ENCODE data around the gene TMEM132C.

DNA sequence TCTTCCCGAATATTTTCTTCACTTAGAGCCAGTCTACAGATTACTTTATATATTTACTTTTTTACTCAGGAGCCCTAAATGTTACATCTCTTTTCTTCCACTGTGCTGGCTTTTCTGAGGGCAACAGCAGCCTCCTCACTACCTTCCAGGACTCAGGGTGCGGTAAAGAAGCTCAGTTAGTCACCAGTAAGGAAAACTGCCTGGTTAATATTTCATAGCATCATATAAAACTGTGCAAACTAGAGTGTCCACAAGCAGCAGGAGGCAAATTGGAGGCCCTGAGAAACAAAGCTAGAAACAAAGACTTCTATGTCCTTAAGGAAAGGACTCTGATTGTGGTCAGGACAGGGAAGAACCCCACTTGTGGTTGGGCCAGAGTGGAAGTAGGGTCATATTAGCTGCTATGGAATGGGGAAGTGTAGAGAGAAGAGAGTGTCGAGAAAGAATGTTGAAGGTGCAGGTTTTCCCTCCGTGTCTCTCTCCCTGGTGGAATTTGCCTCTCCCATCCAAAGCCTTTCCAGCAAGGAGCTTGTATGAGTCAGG is 336.7 kb downstream of the TMEM132C start:
- TF ChIP-seq EP300 (IDR thresholded peaks at IDR 0.05; ENCODE audit: borderline replicate concordance in 1 of 2, low read depth in 1 of 2, low read length in 1 of 2): no peak
- TF ChIP-seq, protein P1, sequence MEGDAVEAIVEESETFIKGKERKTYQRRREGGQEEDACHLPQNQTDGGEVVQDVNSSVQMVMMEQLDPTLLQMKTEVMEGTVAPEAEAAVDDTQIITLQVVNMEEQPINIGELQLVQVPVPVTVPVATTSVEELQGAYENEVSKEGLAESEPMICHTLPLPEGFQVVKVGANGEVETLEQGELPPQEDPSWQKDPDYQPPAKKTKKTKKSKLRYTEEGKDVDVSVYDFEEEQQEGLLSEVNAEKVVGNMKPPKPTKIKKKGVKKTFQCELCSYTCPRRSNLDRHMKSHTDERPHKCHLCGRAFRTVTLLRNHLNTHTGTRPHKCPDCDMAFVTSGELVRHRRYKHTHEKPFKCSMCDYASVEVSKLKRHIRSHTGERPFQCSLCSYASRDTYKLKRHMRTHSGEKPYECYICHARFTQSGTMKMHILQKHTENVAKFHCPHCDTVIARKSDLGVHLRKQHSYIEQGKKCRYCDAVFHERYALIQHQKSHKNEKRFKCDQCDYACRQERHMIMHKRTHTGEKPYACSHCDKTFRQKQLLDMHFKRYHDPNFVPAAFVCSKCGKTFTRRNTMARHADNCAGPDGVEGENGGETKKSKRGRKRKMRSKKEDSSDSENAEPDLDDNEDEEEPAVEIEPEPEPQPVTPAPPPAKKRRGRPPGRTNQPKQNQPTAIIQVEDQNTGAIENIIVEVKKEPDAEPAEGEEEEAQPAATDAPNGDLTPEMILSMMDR (IDR thresholded peaks at IDR 0.05): no peak
- no peak for TF ChIP-seq RFX5 (IDR thresholded peaks at IDR 0.05; ENCODE audit: low read length)
- TF ChIP-seq, protein P2, sequence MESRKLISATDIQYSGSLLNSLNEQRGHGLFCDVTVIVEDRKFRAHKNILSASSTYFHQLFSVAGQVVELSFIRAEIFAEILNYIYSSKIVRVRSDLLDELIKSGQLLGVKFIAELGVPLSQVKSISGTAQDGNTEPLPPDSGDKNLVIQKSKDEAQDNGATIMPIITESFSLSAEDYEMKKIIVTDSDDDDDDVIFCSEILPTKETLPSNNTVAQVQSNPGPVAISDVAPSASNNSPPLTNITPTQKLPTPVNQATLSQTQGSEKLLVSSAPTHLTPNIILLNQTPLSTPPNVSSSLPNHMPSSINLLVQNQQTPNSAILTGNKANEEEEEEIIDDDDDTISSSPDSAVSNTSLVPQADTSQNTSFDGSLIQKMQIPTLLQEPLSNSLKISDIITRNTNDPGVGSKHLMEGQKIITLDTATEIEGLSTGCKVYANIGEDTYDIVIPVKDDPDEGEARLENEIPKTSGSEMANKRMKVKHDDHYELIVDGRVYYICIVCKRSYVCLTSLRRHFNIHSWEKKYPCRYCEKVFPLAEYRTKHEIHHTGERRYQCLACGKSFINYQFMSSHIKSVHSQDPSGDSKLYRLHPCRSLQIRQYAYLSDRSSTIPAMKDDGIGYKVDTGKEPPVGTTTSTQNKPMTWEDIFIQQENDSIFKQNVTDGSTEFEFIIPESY (IDR thresholded peaks at IDR 0.05; ENCODE audit: borderline replicate concordance, low read depth): no peak
- TF ChIP-seq, protein P3, sequence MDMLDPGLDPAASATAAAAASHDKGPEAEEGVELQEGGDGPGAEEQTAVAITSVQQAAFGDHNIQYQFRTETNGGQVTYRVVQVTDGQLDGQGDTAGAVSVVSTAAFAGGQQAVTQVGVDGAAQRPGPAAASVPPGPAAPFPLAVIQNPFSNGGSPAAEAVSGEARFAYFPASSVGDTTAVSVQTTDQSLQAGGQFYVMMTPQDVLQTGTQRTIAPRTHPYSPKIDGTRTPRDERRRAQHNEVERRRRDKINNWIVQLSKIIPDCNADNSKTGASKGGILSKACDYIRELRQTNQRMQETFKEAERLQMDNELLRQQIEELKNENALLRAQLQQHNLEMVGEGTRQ (IDR thresholded peaks at IDR 0.05; ENCODE audit: borderline replicate concordance, low read depth, low read length): no peak
- TF ChIP-seq RCOR1 (IDR thresholded peaks at IDR 0.05; ENCODE audit: low read length): no peak
- TF ChIP-seq YY1 (IDR thresholded peaks at IDR 0.05; ENCODE audit: low read depth): no peak
- TF ChIP-seq TAF1 (IDR thresholded peaks at IDR 0.05; ENCODE audit: borderline replicate concordance, low read depth, low read length): no peak
- no peak for TF ChIP-seq POLR2AphosphoS5 (IDR thresholded peaks at IDR 0.05; ENCODE audit: low read depth, low read length)
- TF ChIP-seq SIN3A (IDR thresholded peaks at IDR 0.05; ENCODE audit: borderline replicate concordance, low read depth, low read length): no peak

Measured in SK-N-SH (cell line).